ENCODE data around the gene ARPP19. TPM values are rescaled to one million over a fixed set of nuclear protein-coding genes. Genes with fewer than 3 reads are reported as not detected.

The ARPP19 gene
- total and polyA plus RNA-seq, 4 experiments from 2014 or later, result 51.3 to 130 (median 85.3) TPM

DNA sequence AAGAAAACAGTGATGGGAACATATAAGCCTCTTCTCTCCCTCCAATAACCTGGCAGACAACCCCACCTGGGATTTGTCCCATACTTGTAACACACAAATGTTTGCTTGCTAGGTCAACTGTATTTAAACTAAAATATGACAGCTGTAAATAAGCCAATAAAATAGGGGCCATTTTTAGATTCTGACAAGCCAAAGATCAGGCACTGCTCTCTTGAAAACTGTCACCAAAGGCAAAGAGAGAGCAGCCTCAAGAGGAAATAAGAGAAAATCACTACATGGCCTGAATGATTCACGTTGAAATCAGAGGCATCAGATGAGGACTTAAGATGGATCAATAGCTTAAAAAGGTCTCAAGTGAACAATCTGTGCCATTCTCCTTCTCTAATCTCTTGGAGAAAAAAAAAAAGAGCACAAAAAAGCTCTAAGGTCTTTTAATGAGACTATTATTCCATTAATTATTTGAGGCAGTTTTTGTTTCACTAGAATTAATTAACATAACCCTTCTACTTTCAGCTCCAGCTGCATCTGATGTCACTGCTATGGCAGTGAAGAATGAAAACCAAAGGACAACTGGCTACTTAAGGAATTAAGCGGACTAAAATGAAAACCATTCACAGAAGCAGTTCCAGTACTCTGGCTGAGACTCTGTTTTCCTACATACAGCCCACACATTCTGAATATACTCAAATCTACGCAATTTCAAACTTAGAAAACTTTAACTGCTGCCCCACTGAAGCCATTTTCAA lies 59.2 kb downstream of the ARPP19 start:
- DNase-seq, result no peak
- POLR2A ChIA-PET (ENCODE audit: partially characterized antibody), result interaction anchor here (0.6 kb wide), 1 partner anchor 10 kb away, joined by 3 read pairs; no protein-coding TSS in a partner anchor
- no peaks in the 10 kb centered on the region for H3K36me3 Mint-ChIP-seq
- peak overlapping the region in 4 of 7 donors; percentile 22 to 51 (median 40) for H3K27ac Mint-ChIP-seq
- peak overlapping the region in 1 of 8 donors; percentile 19 for H3K4me3 Mint-ChIP-seq
- H3K9me3 Mint-ChIP-seq, result no peaks in the 10 kb centered on the region
- intact Hi-C loops (cut with micrococcal nuclease), result loop anchor here (2.0 kb wide), 1 partner anchor 19 kb away; the partner anchor contains the start of gene MYO5A
- H3K4me1 Mint-ChIP-seq, result peaks cover 38 to 55% (median 47%) of the 10 kb centered on the region in 4 donors
- Histone ChIP-seq H3K9me3 (ENCODE audit: control insufficient read depth in 1 of 2, low read length in 2 of 2) (no peaks in the 10 kb centered on the region), H3K4me1 (ENCODE audit: insufficient read depth, low read length) (peaks cover 19% of the 10 kb centered on the region), H3K27me3 (ENCODE audit: insufficient read depth, low read length) (no peaks in the 10 kb centered on the region), H3K27ac (ENCODE audit: low read depth, low read length) (no peak overlapping the region), H3K4me3 (ENCODE audit: low read length in 2 of 2) (no peak overlapping the region), H3K36me3 (ENCODE audit: insufficient read depth, low read length) (no peaks in the 10 kb centered on the region)
- no peaks in the 10 kb centered on the region for H3K27me3 Mint-ChIP-seq
- CTCF ChIA-PET (ENCODE audit: partially characterized antibody), result interaction anchor here (1.0 kb wide), 3 partner anchors 18 to 253 kb away, joined by 3 to 4 read pairs (median 3); no protein-coding TSS in a partner anchor

DNA sequence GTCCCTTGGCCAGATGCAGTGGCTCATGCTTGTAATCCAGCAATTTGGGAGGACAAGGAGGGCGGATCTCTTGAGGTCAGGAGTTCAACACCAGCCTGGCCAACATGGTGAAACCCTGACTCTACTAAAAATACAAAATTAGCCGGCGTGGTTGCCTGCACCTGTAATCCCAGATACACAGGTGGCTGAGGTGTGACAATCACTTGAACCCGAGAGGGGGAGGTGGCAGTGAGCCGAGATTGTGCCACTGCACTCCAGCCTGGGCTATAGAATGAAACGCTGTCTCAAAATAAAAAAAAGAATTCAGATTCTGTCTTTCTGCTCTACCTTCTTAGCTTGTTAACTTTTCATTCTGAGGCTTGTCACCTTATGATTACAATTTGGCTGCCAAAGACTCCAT lies 62.3 kb downstream of the ARPP19 start:
- no peaks in the 10 kb centered on the region for H3K36me3 ChIP-seq (ENCODE audit: insufficient read depth, low read length)
- no peaks in the 10 kb centered on the region for H3K9me3 Mint-ChIP-seq
- no peak overlapping the region for H3K4me3 Mint-ChIP-seq
- no peaks in the 10 kb centered on the region for H3K27me3 Mint-ChIP-seq
- peaks cover 50 to 73% (median 60%) of the 10 kb centered on the region in 4 donors for H3K4me1 Mint-ChIP-seq
- peaks cover 0 to 3% of the 10 kb centered on the region in 2 donors for H3K36me3 Mint-ChIP-seq
- H3K4me3 ChIP-seq (ENCODE audit: low read length in 2 of 2), result no peak overlapping the region
- CTCF ChIA-PET (ENCODE audit: partially characterized antibody), result interaction anchor here (0.7 to 1.8 kb wide), 3 partner anchors 17 to 63 kb away, joined by 3 to 4 read pairs (median 4); no protein-coding TSS in a partner anchor
- no peaks in the 10 kb centered on the region for H3K9me3 ChIP-seq (ENCODE audit: control insufficient read depth in 1 of 2, low read length in 2 of 2)
- H3K27me3 ChIP-seq (ENCODE audit: insufficient read depth, low read length), result no peaks in the 10 kb centered on the region
- H3K4me1 ChIP-seq (ENCODE audit: insufficient read depth, low read length), result peaks cover 38% of the 10 kb centered on the region
- POLR2A ChIA-PET (ENCODE audit: partially characterized antibody), result no interaction called here
- no peak for DNase-seq
- no peak overlapping the region for H3K27ac ChIP-seq (ENCODE audit: low read depth, low read length)
- peak overlapping the region in 1 of 7 donors; percentile 73 for H3K27ac Mint-ChIP-seq
- intact Hi-C loops (cut with micrococcal nuclease), result no loop called here

DNA sequence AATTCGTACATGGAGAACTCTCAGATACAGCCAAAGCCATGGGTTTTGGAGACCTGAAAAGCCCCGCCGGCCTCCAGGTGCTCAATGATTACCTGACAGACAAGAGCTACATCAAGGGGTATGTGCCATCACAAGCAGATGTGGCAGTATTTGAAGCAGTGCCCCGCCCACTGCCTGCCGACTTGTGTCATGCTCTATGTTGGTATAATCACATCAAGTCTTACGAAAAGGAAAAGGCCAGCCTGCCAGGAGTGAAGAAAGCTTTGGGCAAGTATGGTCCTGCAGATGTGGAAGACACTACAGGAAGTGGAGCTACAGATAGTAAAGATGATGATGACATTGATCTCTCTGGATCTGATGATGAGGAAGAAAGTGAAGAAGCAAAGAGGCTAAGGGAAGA lies 63.7 kb downstream of the ARPP19 start:
- H3K27ac ChIP-seq (ENCODE audit: low read depth, low read length), result no peak overlapping the region
- peaks cover 39 to 59% (median 47%) of the 10 kb centered on the region in 4 donors for H3K4me1 Mint-ChIP-seq
- ChIA-PET POLR2A (ENCODE audit: partially characterized antibody) (interaction anchor here (1.1 to 1.7 kb wide), 3 partner anchors 23 to 25 kb away, joined by 3 to 9 read pairs (median 4); partner anchors contain the start of gene MYO5A), CTCF (ENCODE audit: partially characterized antibody) (no interaction called here)
- H3K9me3 Mint-ChIP-seq, result no peaks in the 10 kb centered on the region
- peaks cover 38% of the 10 kb centered on the region for H3K4me1 ChIP-seq (ENCODE audit: insufficient read depth, low read length)
- DNase-seq, result no peak
- H3K36me3 ChIP-seq (ENCODE audit: insufficient read depth, low read length), result no peaks in the 10 kb centered on the region
- H3K4me3 ChIP-seq (ENCODE audit: low read length in 2 of 2), result no peak overlapping the region
- H3K27me3 ChIP-seq (ENCODE audit: insufficient read depth, low read length), result no peaks in the 10 kb centered on the region
- no peak overlapping the region for H3K4me3 Mint-ChIP-seq
- H3K36me3 Mint-ChIP-seq, result peaks cover 0 to 3% of the 10 kb centered on the region in 2 donors
- H3K27me3 Mint-ChIP-seq, result no peaks in the 10 kb centered on the region
- intact Hi-C loops (cut with micrococcal nuclease), result no loop called here
- no peaks in the 10 kb centered on the region for H3K9me3 ChIP-seq (ENCODE audit: control insufficient read depth in 1 of 2, low read length in 2 of 2)
- H3K27ac Mint-ChIP-seq, result peak overlapping the region in 4 of 7 donors; percentile 0 to 62 (median 3)

DNA sequence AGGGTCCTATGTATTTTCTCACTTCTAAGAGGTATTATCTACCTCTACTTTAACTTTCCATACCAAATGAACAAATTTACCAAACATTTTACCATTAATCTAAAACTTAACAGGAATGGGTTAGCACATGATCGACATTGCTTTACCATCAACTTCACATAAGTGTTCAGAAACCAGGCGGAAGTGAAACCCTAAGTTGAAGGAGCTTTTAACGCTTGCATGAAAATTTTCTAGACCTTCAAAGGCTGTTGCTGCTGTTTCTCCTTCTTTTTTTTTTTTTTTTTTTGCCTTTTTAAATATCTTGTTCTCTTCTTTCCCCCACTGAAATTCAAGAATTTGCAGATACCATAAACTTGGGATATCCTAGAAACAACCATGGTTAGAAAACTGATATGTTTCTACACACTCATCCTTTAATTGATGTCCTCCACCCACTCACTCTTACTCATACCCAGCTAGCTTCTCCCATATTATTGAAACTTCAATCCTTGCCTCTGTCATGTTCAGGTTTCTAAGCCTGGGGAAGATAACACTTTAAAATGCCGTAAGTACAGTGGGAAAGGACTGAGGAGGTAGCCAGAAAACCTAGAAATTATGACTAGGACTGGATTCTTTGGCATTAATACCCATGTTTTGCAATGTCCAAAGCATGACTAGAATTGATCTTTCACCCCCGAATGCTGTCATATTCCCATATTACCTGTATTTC lies 64.9 kb downstream of the ARPP19 start:
- H3K4me3 ChIP-seq (ENCODE audit: low read length in 2 of 2), result no peak overlapping the region
- no peak for DNase-seq
- intact Hi-C loops (cut with micrococcal nuclease), result loop anchor here (2.0 to 5.0 kb wide), 2 partner anchors 15 to 37 kb away; no protein-coding TSS in a partner anchor
- Mint-ChIP-seq H3K9me3 (no peaks in the 10 kb centered on the region), H3K27ac (peak overlapping the region in 6 of 7 donors; percentile 22 to 79 (median 53)), H3K27me3 (no peaks in the 10 kb centered on the region), H3K4me1 (peaks cover 37 to 54% (median 45%) of the 10 kb centered on the region in 4 donors), H3K4me3 (peak overlapping the region; percentile 27 to 86 (median 64)), H3K36me3 (peaks cover 0 to 3% of the 10 kb centered on the region in 2 donors)
- ChIA-PET POLR2A (ENCODE audit: partially characterized antibody) (interaction anchor here (0.6 to 1.7 kb wide), 6 partner anchors 11 to 24 kb away, joined by 3 to 9 read pairs (median 3); partner anchors contain the start of gene MYO5A), CTCF (ENCODE audit: partially characterized antibody) (interaction anchor here (0.6 to 1.0 kb wide), 3 partner anchors 11 to 48 kb away, joined by 3 to 5 read pairs (median 3); no protein-coding TSS in a partner anchor)
- H3K4me1 ChIP-seq (ENCODE audit: insufficient read depth, low read length), result peaks cover 30% of the 10 kb centered on the region
- H3K27ac ChIP-seq (ENCODE audit: low read depth, low read length), result no peak overlapping the region
- H3K27me3 ChIP-seq (ENCODE audit: insufficient read depth, low read length), result no peaks in the 10 kb centered on the region
- no peaks in the 10 kb centered on the region for H3K9me3 ChIP-seq (ENCODE audit: control insufficient read depth in 1 of 2, low read length in 2 of 2)
- no peaks in the 10 kb centered on the region for H3K36me3 ChIP-seq (ENCODE audit: insufficient read depth, low read length)

DNA sequence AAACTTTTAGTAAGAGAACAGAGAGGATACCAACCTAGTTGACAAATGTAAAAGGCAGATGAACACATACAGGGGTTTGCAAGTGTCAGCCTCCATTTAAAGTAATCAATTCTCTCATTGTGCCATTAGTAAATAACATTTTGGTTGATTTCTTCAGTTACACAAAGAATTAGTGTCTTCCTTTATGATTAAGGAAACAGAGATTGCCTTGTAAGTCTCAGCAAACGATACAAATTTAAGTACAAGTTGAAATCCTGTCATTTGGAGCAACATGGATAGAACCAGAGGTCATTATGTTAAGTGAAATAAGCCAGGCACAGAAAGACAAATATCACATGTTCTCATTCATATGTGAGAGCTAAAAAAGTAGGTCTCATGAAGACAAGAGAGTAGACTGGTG lies 66.2 kb downstream of the ARPP19 start:
- ChIA-PET POLR2A (ENCODE audit: partially characterized antibody) (no interaction called here), CTCF (ENCODE audit: partially characterized antibody) (no interaction called here)
- Mint-ChIP-seq H3K4me3 (peak overlapping the region in 2 of 8 donors; percentile 1 to 5), H3K9me3 (no peaks in the 10 kb centered on the region), H3K27me3 (no peaks in the 10 kb centered on the region), H3K36me3 (peaks cover 0 to 3% of the 10 kb centered on the region in 2 donors), H3K27ac (peak overlapping the region in 3 of 7 donors; percentile 31 to 62 (median 43)), H3K4me1 (peaks cover 30 to 49% (median 41%) of the 10 kb centered on the region in 4 donors)
- no peak overlapping the region for H3K27ac ChIP-seq (ENCODE audit: low read depth, low read length)
- DNase-seq, result no peak
- H3K9me3 ChIP-seq (ENCODE audit: control insufficient read depth in 1 of 2, low read length in 2 of 2), result no peaks in the 10 kb centered on the region
- H3K4me1 ChIP-seq (ENCODE audit: insufficient read depth, low read length), result peaks cover 30% of the 10 kb centered on the region
- no peak overlapping the region for H3K4me3 ChIP-seq (ENCODE audit: low read length in 2 of 2)
- no peaks in the 10 kb centered on the region for H3K36me3 ChIP-seq (ENCODE audit: insufficient read depth, low read length)
- H3K27me3 ChIP-seq (ENCODE audit: insufficient read depth, low read length), result no peaks in the 10 kb centered on the region
- intact Hi-C loops (cut with micrococcal nuclease), result loop anchor here (2.0 to 5.0 kb wide), 2 partner anchors 14 to 35 kb away; no protein-coding TSS in a partner anchor

DNA sequence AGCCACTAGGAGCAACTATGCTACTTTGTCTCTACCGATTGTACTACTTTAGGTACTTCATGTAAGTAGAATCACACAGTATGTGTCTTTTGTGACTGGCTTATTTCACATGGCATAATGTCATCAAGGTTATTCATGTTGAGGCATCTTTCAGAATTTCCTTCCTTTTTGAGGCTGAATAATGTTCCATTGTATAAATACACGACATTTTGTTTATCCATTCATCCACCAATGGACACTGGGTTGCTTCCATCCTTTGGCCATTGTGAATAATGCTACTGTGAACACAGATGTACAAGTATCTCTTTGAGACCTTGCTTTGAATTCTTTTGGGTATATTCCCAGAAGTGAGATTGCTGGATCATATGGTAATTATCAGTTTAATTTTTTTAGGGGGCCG lies 69.3 kb downstream of the ARPP19 start:
- Mint-ChIP-seq H3K9me3 (no peaks in the 10 kb centered on the region), H3K4me3 (no peak overlapping the region), H3K27me3 (no peaks in the 10 kb centered on the region), H3K27ac (no peak overlapping the region), H3K36me3 (peaks cover 0 to 3% of the 10 kb centered on the region in 2 donors), H3K4me1 (peaks cover 34 to 46% (median 41%) of the 10 kb centered on the region in 4 donors)
- Histone ChIP-seq H3K27me3 (ENCODE audit: insufficient read depth, low read length) (no peaks in the 10 kb centered on the region), H3K4me1 (ENCODE audit: insufficient read depth, low read length) (peaks cover 25% of the 10 kb centered on the region), H3K27ac (ENCODE audit: low read depth, low read length) (no peak overlapping the region), H3K9me3 (ENCODE audit: control insufficient read depth in 1 of 2, low read length in 2 of 2) (no peaks in the 10 kb centered on the region), H3K4me3 (ENCODE audit: low read length in 2 of 2) (no peak overlapping the region), H3K36me3 (ENCODE audit: insufficient read depth, low read length) (no peaks in the 10 kb centered on the region)
- ChIA-PET POLR2A (ENCODE audit: partially characterized antibody) (interaction anchor here (0.7 kb wide), 1 partner anchor 10 kb away, joined by 3 read pairs; no protein-coding TSS in a partner anchor), CTCF (ENCODE audit: partially characterized antibody) (no interaction called here)
- no peak for DNase-seq
- intact Hi-C loops (cut with micrococcal nuclease), result no loop called here
